H9 (cell line): ENCODE data around the gene SLC35F3. TPM values are rescaled to one million over a fixed set of nuclear protein-coding genes. Genes with fewer than 3 reads are reported as not detected.

Experiments
- DNase-seq: peaks from one replicate; pipeline ENCODE4 v3.0.0-alpha.2; 2017
- H2AFZ ChIP-seq: one replicate; pipeline ENCODE4 v1.6.1; 2013; ENCODE audit warnings: mild to moderate bottlenecking, low read length, control low read depth, moderate library complexity
- H2AK5ac ChIP-seq: 2 replicates; pipeline ENCODE4 v1.6.1; 2013; ENCODE audit warnings: low read length, control low read depth, mixed read lengths; ENCODE audit not compliant: insufficient read length
- H2BK120ac ChIP-seq: one replicate; pipeline ENCODE4 v1.6.1; 2013; ENCODE audit warnings: low read depth, mild to moderate bottlenecking, low read length, control low read depth, inconsistent platforms; ENCODE audit not compliant: poor library complexity, severe bottlenecking
- H2BK12ac ChIP-seq: 2 replicates; pipeline ENCODE4 v1.6.1; 2013; ENCODE audit warnings: low read length, control low read depth, mixed read lengths, low read depth; ENCODE audit not compliant: insufficient read length
- H2BK15ac ChIP-seq: 2 replicates; pipeline ENCODE4 v1.6.1; 2013; ENCODE audit warnings: low read depth, low read length, control low read depth
- H2BK20ac ChIP-seq: one replicate; pipeline ENCODE4 v1.6.1; 2013; ENCODE audit warnings: low read depth, mild to moderate bottlenecking, low read length, control low read depth, inconsistent platforms; ENCODE audit not compliant: poor library complexity, severe bottlenecking
- H2BK5ac ChIP-seq: 2 replicates; pipeline ENCODE4 v1.6.1; 2013; ENCODE audit warnings: low read length, control low read depth, mixed read lengths; ENCODE audit not compliant: insufficient read length
- H3K14ac ChIP-seq: 2 replicates; pipeline ENCODE4 v1.6.1; 2013; ENCODE audit warnings: low read length, control low read depth; ENCODE audit not compliant: insufficient read depth
- H3K18ac ChIP-seq: 2 replicates; pipeline ENCODE4 v1.6.1; 2013; ENCODE audit warnings: low read depth, mild to moderate bottlenecking, mixed read lengths, low read length, control low read depth; ENCODE audit not compliant: insufficient read length
- H3K23ac ChIP-seq: 2 replicates; pipeline ENCODE4 v1.6.1; 2013; ENCODE audit warnings: low read length, control low read depth, mixed read lengths, low read depth; ENCODE audit not compliant: insufficient read length
- H3K23me2 ChIP-seq: 2 replicates; pipeline ENCODE4 v1.6.1; 2013; ENCODE audit warnings: low read depth, mild to moderate bottlenecking, mixed read lengths, low read length, control low read depth; ENCODE audit not compliant: insufficient read length, poor library complexity, severe bottlenecking
- H3K27ac ChIP-seq: 2 replicates; pipeline ENCODE4 v1.5.1; 2013; ENCODE audit warnings: low read length, control low read depth, mixed read lengths, low read depth; ENCODE audit not compliant: insufficient read length
- H3K27me3 ChIP-seq: 2 replicates; pipeline ENCODE4 v1.6.1; 2013; ENCODE audit warnings: low read length, control low read depth, inconsistent platforms; ENCODE audit not compliant: insufficient read depth
- H3K4ac ChIP-seq: 2 replicates; pipeline ENCODE4 v1.6.1; 2013; ENCODE audit warnings: low read depth, mild to moderate bottlenecking, control low read depth, inconsistent platforms, low read length, moderate library complexity
- H3K4me1 ChIP-seq: 2 replicates; pipeline ENCODE4 v1.6.1; 2013; ENCODE audit warnings: low read length, control low read depth, inconsistent platforms; ENCODE audit not compliant: insufficient read depth
- H3K4me2 ChIP-seq: 2 replicates; pipeline ENCODE4 v1.6.1; 2013; ENCODE audit warnings: low read length, control low read depth, mixed read lengths; ENCODE audit not compliant: insufficient read length, insufficient read depth
- H3K56ac ChIP-seq: 2 replicates; pipeline ENCODE4 v1.6.1; 2013; ENCODE audit warnings: low read depth, mild to moderate bottlenecking, mixed read lengths, low read length, control low read depth; ENCODE audit not compliant: insufficient read length
- H3K79me1 ChIP-seq: 2 replicates; pipeline ENCODE4 v1.6.1; 2013; ENCODE audit warnings: low read depth, mild to moderate bottlenecking, moderate library complexity, low read length, control low read depth, inconsistent platforms; ENCODE audit not compliant: insufficient read depth, poor library complexity, severe bottlenecking
- H3K79me2 ChIP-seq: 2 replicates; pipeline ENCODE4 v1.6.1; 2013; ENCODE audit warnings: low read length, control low read depth, inconsistent platforms; ENCODE audit not compliant: insufficient read depth
- H3K9ac ChIP-seq: 2 replicates; pipeline ENCODE4 v1.6.1; 2013; ENCODE audit warnings: low read length, control low read depth, mixed read lengths; ENCODE audit not compliant: insufficient read length; ENCODE audit errors: extremely low read depth
- H3K9me3 ChIP-seq: one replicate; pipeline ENCODE4 v1.6.1; 2013; ENCODE audit warnings: low read depth, low read length, inconsistent platforms; ENCODE audit not compliant: control insufficient read depth
- H3T11ph ChIP-seq: one replicate; pipeline ENCODE4 v1.6.1; 2013; ENCODE audit warnings: mild to moderate bottlenecking, low read length, control low read depth, inconsistent platforms
- H4K20me1 ChIP-seq: one replicate; pipeline ENCODE4 v1.6.1; 2013; ENCODE audit not compliant: control insufficient read depth, insufficient read length, insufficient read depth
- H4K5ac ChIP-seq: 2 replicates; pipeline ENCODE4 v1.6.1; 2013; ENCODE audit warnings: low read depth, mild to moderate bottlenecking, mixed read lengths, low read length, control low read depth; ENCODE audit not compliant: insufficient read length
- H4K8ac ChIP-seq: replicated peaks from 2 replicates; pipeline ENCODE4 v1.6.1; 2013; ENCODE audit warnings: low read length, control low read depth, mixed read lengths, low read depth; ENCODE audit not compliant: insufficient read length
- H4K91ac ChIP-seq: 2 replicates; pipeline ENCODE4 v1.6.1; 2013; ENCODE audit warnings: low read depth, mild to moderate bottlenecking, moderate library complexity, mixed read lengths, low read length, control low read depth; ENCODE audit not compliant: insufficient read length
- H3K27ac Mint-ChIP-seq, 3 experiments: 2 replicates in 2 of 3; 3 replicates in 1 of 3; pipeline ENCODE4 v1.8.0; 2020 to 2021; ENCODE audit warnings: mixed read lengths in 3 of 3, mild to moderate bottlenecking in 1 of 3, moderate library complexity in 1 of 3
- H3K27me3 Mint-ChIP-seq: 2 replicates; pipeline ENCODE4 v1.8.0; 2021; ENCODE audit warnings: low read depth, mild to moderate bottlenecking, moderate library complexity, mixed read lengths
- H3K36me3 Mint-ChIP-seq, 3 experiments: 2 replicates in 2 of 3; 3 replicates in 1 of 3; pipeline ENCODE4 v1.8.0; 2020 to 2021; ENCODE audit warnings: low read depth in 3 of 3, mixed read lengths in 3 of 3; ENCODE audit not compliant: insufficient read depth in 1 of 3
- H3K4me1 Mint-ChIP-seq, 2 experiments: 2 replicates each; pipeline ENCODE4 v1.8.0; 2020; ENCODE audit warnings: mixed read lengths in 2 of 2
- H3K4me3 Mint-ChIP-seq, 2 experiments: 2 replicates in 1 of 2; 3 replicates in 1 of 2; pipeline ENCODE4 v1.8.0; 2020 to 2021; ENCODE audit warnings: mild to moderate bottlenecking in 2 of 2, mixed read lengths in 2 of 2, moderate library complexity in 1 of 2
- H3K9me3 Mint-ChIP-seq, 2 experiments: 2 replicates in 1 of 2; 3 replicates in 1 of 2; pipeline ENCODE4 v1.8.0; 2020; ENCODE audit warnings: mild to moderate bottlenecking in 2 of 2, mixed read lengths in 2 of 2, moderate library complexity in 1 of 2
- total RNA-seq: library from RNA; stranded (reverse); gene quantifications from 2 replicates; pipeline ENCODE4 v1.2.1, GENCODE V29; 2021
- TF ChIP-seq, protein P1 (sequence below): fragments of 200-600 bp; sonication (generic); conservative IDR thresholded peaks from 3 replicates; pipeline ENCODE4 v1.8.0; 2021; ENCODE audit warnings: antibody characterized with exemption, mild to moderate bottlenecking

SLC35F3 gene
- total RNA-seq, 1 experiment from 2014 or later: 0.81 TPM

DNA sequence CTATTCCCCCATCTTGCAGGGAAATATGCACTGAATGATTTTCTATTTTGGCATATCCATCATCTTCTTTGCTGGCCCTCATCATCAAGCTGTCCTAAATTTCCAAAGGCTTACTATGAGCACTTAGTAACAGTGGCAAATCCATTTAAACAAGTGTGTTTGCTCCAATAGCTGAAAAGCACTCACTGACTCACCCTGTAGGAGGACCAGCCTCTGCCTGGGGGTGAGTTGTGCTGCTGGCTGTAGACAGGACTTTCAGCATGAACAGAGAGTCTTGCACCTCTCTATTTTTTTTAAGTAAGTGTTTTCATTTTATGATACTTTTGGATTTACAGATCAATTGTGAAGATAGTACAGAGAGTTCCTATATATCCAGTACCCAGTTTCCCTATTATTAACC lies 97.3 kb downstream of the SLC35F3 start:
- Histone ChIP-seq H4K20me1 (no peaks in the 10 kb centered on the region), H3K9me3 (no peaks in the 10 kb centered on the region), H3K9ac (no peak overlapping the region), H3K18ac (no peak overlapping the region), H4K91ac (no peak overlapping the region), H2BK20ac (no peak overlapping the region), H4K5ac (no peak overlapping the region), H3K23ac (no peak overlapping the region), H4K8ac (no peak overlapping the region), H3T11ph (no peak overlapping the region), H3K79me1 (no peaks in the 10 kb centered on the region), H3K27me3 (no peaks in the 10 kb centered on the region; the same call in 1 of the 2 replicates), H2AFZ (no peak overlapping the region), H3K4ac (no peak overlapping the region), H3K23me2 (no peaks in the 10 kb centered on the region), H3K14ac (no peak overlapping the region), H3K27ac (no peak overlapping the region), H3K4me1 (peaks cover 4% of the 10 kb centered on the region; the same call in 1 of the 2 replicates), H3K79me2 (no peaks in the 10 kb centered on the region), H2AK5ac (no peak overlapping the region), H3K56ac (no peak overlapping the region), H2BK12ac (no peak overlapping the region), H2BK120ac (no peak overlapping the region), H3K4me2 (no peak overlapping the region), H2BK5ac (no peak overlapping the region), H2BK15ac (no peak overlapping the region)
- Mint-ChIP-seq H3K27me3 (peaks cover 5% of the 10 kb centered on the region), H3K4me3 (no peak overlapping the region), H3K36me3 (no peaks in the 10 kb centered on the region), H3K27ac (no peak overlapping the region), H3K4me1 (peaks cover 31 to 40% of the 10 kb centered on the region in 2 experiments), H3K9me3 (no peaks in the 10 kb centered on the region)
- no peak for DNase-seq
- TF ChIP-seq, protein P1, sequence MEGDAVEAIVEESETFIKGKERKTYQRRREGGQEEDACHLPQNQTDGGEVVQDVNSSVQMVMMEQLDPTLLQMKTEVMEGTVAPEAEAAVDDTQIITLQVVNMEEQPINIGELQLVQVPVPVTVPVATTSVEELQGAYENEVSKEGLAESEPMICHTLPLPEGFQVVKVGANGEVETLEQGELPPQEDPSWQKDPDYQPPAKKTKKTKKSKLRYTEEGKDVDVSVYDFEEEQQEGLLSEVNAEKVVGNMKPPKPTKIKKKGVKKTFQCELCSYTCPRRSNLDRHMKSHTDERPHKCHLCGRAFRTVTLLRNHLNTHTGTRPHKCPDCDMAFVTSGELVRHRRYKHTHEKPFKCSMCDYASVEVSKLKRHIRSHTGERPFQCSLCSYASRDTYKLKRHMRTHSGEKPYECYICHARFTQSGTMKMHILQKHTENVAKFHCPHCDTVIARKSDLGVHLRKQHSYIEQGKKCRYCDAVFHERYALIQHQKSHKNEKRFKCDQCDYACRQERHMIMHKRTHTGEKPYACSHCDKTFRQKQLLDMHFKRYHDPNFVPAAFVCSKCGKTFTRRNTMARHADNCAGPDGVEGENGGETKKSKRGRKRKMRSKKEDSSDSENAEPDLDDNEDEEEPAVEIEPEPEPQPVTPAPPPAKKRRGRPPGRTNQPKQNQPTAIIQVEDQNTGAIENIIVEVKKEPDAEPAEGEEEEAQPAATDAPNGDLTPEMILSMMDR: no peak
